H1 (cell line): ENCODE data around the gene GSKIP. TPM values are rescaled to one million over a fixed set of nuclear protein-coding genes. Genes with fewer than 3 reads are reported as not detected.

Experiments
- CTCF ChIA-PET: fragments of 300-600 bp; sonication (Branson Sonifier 250); formaldehyde crosslinking; loops from one replicate; lab custom pipeline; 2021; ENCODE audit not compliant: partially characterized antibody; lab: Charles Lee
- POLR2A ChIA-PET: fragments of 300-600 bp; sonication (Branson Sonifier 250); formaldehyde crosslinking; loops from one replicate; lab custom pipeline; 2021; ENCODE audit warnings: inconsistent platforms; ENCODE audit not compliant: partially characterized antibody; lab: Charles Lee
- DNase-seq, 2 experiments: peaks; one replicate each; pipeline versions ENCODE4 v3.0.0 to v3.0.0-alpha.2; 2010 to 2022; ENCODE audit warnings: low spot score in 2 of 2, low read depth in 1 of 2, mixed read lengths in 1 of 2
- FAIRE-seq: peaks from 2 replicates; lab custom pipeline; 2011; peaks lifted over from hg19 to GRCh38; lab: Jason Lieb, UNC
- H2AFZ ChIP-seq: 2 replicates; pipeline ENCODE4 v1.8.1; 2012; ENCODE audit warnings: low read length, inconsistent platforms
- H2AK5ac ChIP-seq: 2 replicates; pipeline ENCODE4 v1.6.1; 2013; ENCODE audit warnings: low read depth, low read length
- H2BK120ac ChIP-seq: replicated peaks from 2 replicates; pipeline ENCODE3; 2013; ENCODE audit warnings: low read depth, low read length, inconsistent platforms
- H2BK12ac ChIP-seq: 2 replicates; pipeline ENCODE4 v1.6.1; 2013; ENCODE audit warnings: low read depth, low read length
- H2BK15ac ChIP-seq: 2 replicates; pipeline ENCODE4 v1.6.1; 2013; ENCODE audit warnings: low read length
- H2BK20ac ChIP-seq: 2 replicates; pipeline ENCODE4 v1.6.1; 2013; ENCODE audit warnings: low read length
- H2BK5ac ChIP-seq: 2 replicates; pipeline ENCODE4 v1.6.1; 2013; ENCODE audit warnings: low read depth, low read length
- H3K14ac ChIP-seq: 2 replicates; pipeline ENCODE4 v1.6.1; 2013; ENCODE audit warnings: inconsistent platforms; ENCODE audit not compliant: insufficient read length
- H3K18ac ChIP-seq: 2 replicates; pipeline ENCODE4 v1.6.1; 2013; ENCODE audit warnings: low read length; ENCODE audit errors: extremely low read depth
- H3K23ac ChIP-seq: 2 replicates; pipeline ENCODE4 v1.6.1; 2013; ENCODE audit warnings: inconsistent platforms; ENCODE audit not compliant: insufficient read length
- H3K23me2 ChIP-seq: 2 replicates; pipeline ENCODE4 v1.6.1; 2013; ENCODE audit warnings: low read depth, low read length
- H3K27ac ChIP-seq: 2 replicates; pipeline ENCODE4 v1.6.1; 2011; ENCODE audit warnings: low read depth, low read length, inconsistent platforms
- H3K27me3 ChIP-seq, 4 experiments: replicated peaks in 1 of 4; 1 replicate in 1 of 4; 2 replicates in 3 of 4; pipeline versions ENCODE4 v1.6.1 to v1.8.1; 2011 to 2013; ENCODE audit warnings: low read length in 3 of 4, mild to moderate bottlenecking in 3 of 4, inconsistent platforms in 2 of 4, mixed read lengths in 2 of 4, moderate library complexity in 1 of 4; ENCODE audit not compliant: control insufficient read depth in 3 of 4, insufficient read depth in 3 of 4; ENCODE audit errors: extremely low read depth in 1 of 4
- H3K36me3 ChIP-seq, 4 experiments: 2 replicates each; pipeline versions ENCODE4 v1.6.1 to v1.8.1; 2011 to 2013; ENCODE audit warnings: mild to moderate bottlenecking in 4 of 4, low read length in 3 of 4, moderate library complexity in 2 of 4, control low read depth in 1 of 4, inconsistent platforms in 1 of 4; ENCODE audit not compliant: insufficient read depth in 4 of 4, control insufficient read depth in 2 of 4
- H3K4ac ChIP-seq: replicated peaks from 2 replicates; pipeline ENCODE3; 2013; ENCODE audit warnings: low read length, low read depth, mixed read lengths, inconsistent platforms; ENCODE audit not compliant: insufficient read length
- H3K4me1 ChIP-seq, 4 experiments: replicated peaks in 1 of 4; 1 replicate in 1 of 4; 2 replicates in 3 of 4; pipeline versions ENCODE4 v1.6.1 to v1.8.1; 2011 to 2013; ENCODE audit warnings: low read length in 3 of 4, inconsistent platforms in 2 of 4, mixed read lengths in 1 of 4; ENCODE audit not compliant: insufficient read depth in 4 of 4, control insufficient read depth in 3 of 4
- H3K4me2 ChIP-seq, 2 experiments: 2 replicates each; pipeline versions ENCODE4 v1.6.1 to v1.8.1; 2011 to 2013; ENCODE audit warnings: low read depth in 2 of 2, low read length in 2 of 2, control low read depth in 1 of 2, inconsistent platforms in 1 of 2, mild to moderate bottlenecking in 1 of 2; ENCODE audit not compliant: insufficient read depth in 1 of 2
- H3K4me3 ChIP-seq, 4 experiments: fragments of 200-600, 300-600 bp in 1 of 4; sonication (generic), shearing (Covaris generic), sonication (Bioruptor Twin) in 1 of 4; 2 replicates each; pipeline versions ENCODE4 v1.5.1 to v1.8.1; 2011 to 2016; ENCODE audit warnings: low read length in 4 of 4, low read depth in 3 of 4, control low read depth in 2 of 4, inconsistent platforms in 2 of 4, mild to moderate bottlenecking in 2 of 4, mixed read lengths in 1 of 4, moderate library complexity in 1 of 4; ENCODE audit not compliant: insufficient read depth in 2 of 4; ENCODE audit errors: extremely low read depth in 1 of 4
- H3K56ac ChIP-seq: replicated peaks from 2 replicates; pipeline ENCODE3; 2013; ENCODE audit warnings: low read depth, mild to moderate bottlenecking, mixed read lengths, low read length, inconsistent platforms; ENCODE audit not compliant: insufficient read length
- H3K79me1 ChIP-seq: 2 replicates; pipeline ENCODE4 v1.6.1; 2013; ENCODE audit warnings: low read depth, low read length, control low read depth
- H3K79me2 ChIP-seq, 2 experiments: 2 replicates each; pipeline versions ENCODE4 v1.6.1 to v1.8.1; 2012 to 2013; ENCODE audit warnings: low read length in 2 of 2, mild to moderate bottlenecking in 2 of 2, inconsistent platforms in 1 of 2; ENCODE audit not compliant: insufficient read depth in 2 of 2, control insufficient read depth in 1 of 2
- H3K9ac ChIP-seq, 4 experiments: replicated peaks in 1 of 4; 1 replicate in 1 of 4; 2 replicates in 3 of 4; pipeline versions ENCODE4 v1.6.1 to v1.8.1; 2011 to 2013; ENCODE audit warnings: low read depth in 3 of 4, low read length in 3 of 4, control low read depth in 2 of 4, mild to moderate bottlenecking in 2 of 4, moderate library complexity in 2 of 4, inconsistent platforms in 1 of 4; ENCODE audit errors: extremely low read depth in 1 of 4
- H3K9me3 ChIP-seq, 2 experiments: 2 replicates each; pipeline versions ENCODE4 v1.6.1 to v1.8.1; 2012 to 2013; ENCODE audit warnings: mild to moderate bottlenecking in 2 of 2, moderate library complexity in 2 of 2, control low read depth in 1 of 2, inconsistent platforms in 1 of 2, low read depth in 1 of 2, low read length in 1 of 2, mixed read lengths in 1 of 2; ENCODE audit not compliant: insufficient read depth in 2 of 2
- H4K20me1 ChIP-seq, 2 experiments: replicated peaks in 1 of 2; 2 replicates each; pipeline versions ENCODE3 to v1.8.1; 2011 to 2013; ENCODE audit warnings: inconsistent platforms in 2 of 2, low read length in 2 of 2, mild to moderate bottlenecking in 1 of 2; ENCODE audit not compliant: insufficient read depth in 2 of 2, control insufficient read depth in 1 of 2
- H4K5ac ChIP-seq: 2 replicates; pipeline ENCODE4 v1.6.1; 2013; ENCODE audit warnings: low read length, low read depth, mixed read lengths, inconsistent platforms; ENCODE audit not compliant: insufficient read length
- H4K8ac ChIP-seq: 2 replicates; pipeline ENCODE4 v1.8.0; 2013; ENCODE audit warnings: mild to moderate bottlenecking, moderate library complexity, low read length, inconsistent platforms; ENCODE audit not compliant: insufficient read depth; ENCODE audit errors: extremely low read depth
- H4K91ac ChIP-seq: replicated peaks from 2 replicates; pipeline ENCODE3; 2013; ENCODE audit warnings: low read length, mixed read lengths, inconsistent platforms; ENCODE audit not compliant: insufficient read length
- SIRT6 ChIP-seq: IDR thresholded peaks from one replicate; pipeline ENCODE4 v1.7.1; 2012; ENCODE audit warnings: low read length, inconsistent platforms
- WGBS, 2 experiments: shearing (Covaris generic) in 1 of 2; methylation state at CpG; one replicate each; pipeline versions ENCODE4 v1.1.6 to v1.1.7; 2013 to 2015; ENCODE audit warnings: low lambda C conversion rate in 2 of 2, mixed read lengths in 2 of 2, inconsistent platforms in 1 of 2, low coverage in 1 of 2, missing lambda C conversion rate in 1 of 2; ENCODE audit not compliant: insufficient replicate concordance in 2 of 2, insufficient coverage in 1 of 2, insufficient read length in 1 of 2; ENCODE audit errors: extremely low coverage in 1 of 2, missing lambda C conversion rate in 1 of 2; 5-methylcytosine and 5-hydroxymethylcytosine counted together
- polyA plus RNA-seq, 7 experiments: library from polyadenylated mRNA; depleted of rRNA in 3 of 7; stranded (reverse) in 5 of 7; unstranded in 2 of 7; fragments of >200 nt in 5 of 7; fragments of 200-250 nt in 2 of 7; gene quantifications; 1 replicate in 5 of 7; 2 replicates in 1 of 7; 4 replicates in 1 of 7; pipeline versions ENCODE4 v1.2.1 to v1.2.3, GENCODE V29; 2011 to 2013; ENCODE audit warnings: missing spikeins in 2 of 7, mixed read lengths in 2 of 7
- total RNA-seq: library from RNA; stranded (reverse); fragmentation: NEBNext Ultra II Directional; extraction: Animal tissue kit (Norgen Biotek cat#: 25700); gene quantifications from 2 replicates; pipeline ENCODE4 v1.2.1, GENCODE V29; 2021
- TF ChIP-seq, protein P1 (sequence below): IDR thresholded peaks from 2 replicates; pipeline ENCODE4 v1.6.1; 2012; ENCODE audit warnings: low read length, inconsistent platforms

Gene GSKIP
- total and polyA plus RNA-seq, 2 of the 8 experiments (the other 6 are each of a cell fraction or from before 2014, with no cell fraction given): 20.3 to 37.1 TPM

- Histone ChIP-seq H3K4ac (no peak overlapping the region), H2BK15ac (no peak overlapping the region), H3K79me2 (peaks cover 2 to 86% of the 10 kb centered on the region in 2 experiments), H3K9me3 (peaks cover 0 to 8% of the 10 kb centered on the region in 2 experiments; a peak in 2 of 4 replicates), H3K9ac (no peak overlapping the region), H3K23ac (no peak overlapping the region), H2AK5ac (no peak overlapping the region), H2BK5ac (no peak overlapping the region), H3K79me1 (peaks cover 10% of the 10 kb centered on the region), H4K5ac (no peak overlapping the region), H3K4me3 (no peak overlapping the region), H3K27ac (no peak overlapping the region), H4K20me1 (peaks cover 0 to 12% of the 10 kb centered on the region in 2 experiments), H2BK12ac (no peak overlapping the region), H2BK120ac (no peak overlapping the region), H3K23me2 (peaks cover 7% of the 10 kb centered on the region), H3K4me2 (no peak overlapping the region), H3K27me3 (no peaks in the 10 kb centered on the region), H3K36me3 (peaks cover 0 to 3% (median 2%) of the 10 kb centered on the region in 4 experiments; a peak in 2 of 8 replicates), H3K4me1 (peaks cover 0 to 2% (median 1%) of the 10 kb centered on the region in 4 experiments; a peak in 2 of 7 replicates), H3K56ac (no peak overlapping the region), H3K18ac (no peak overlapping the region), H2AFZ (no peak overlapping the region), H4K91ac (no peak overlapping the region), H4K8ac (no peak overlapping the region), H2BK20ac (no peak overlapping the region), H3K14ac (no peak overlapping the region)
- TF ChIP-seq SIRT6: no peak
- TF ChIP-seq, protein P1, sequence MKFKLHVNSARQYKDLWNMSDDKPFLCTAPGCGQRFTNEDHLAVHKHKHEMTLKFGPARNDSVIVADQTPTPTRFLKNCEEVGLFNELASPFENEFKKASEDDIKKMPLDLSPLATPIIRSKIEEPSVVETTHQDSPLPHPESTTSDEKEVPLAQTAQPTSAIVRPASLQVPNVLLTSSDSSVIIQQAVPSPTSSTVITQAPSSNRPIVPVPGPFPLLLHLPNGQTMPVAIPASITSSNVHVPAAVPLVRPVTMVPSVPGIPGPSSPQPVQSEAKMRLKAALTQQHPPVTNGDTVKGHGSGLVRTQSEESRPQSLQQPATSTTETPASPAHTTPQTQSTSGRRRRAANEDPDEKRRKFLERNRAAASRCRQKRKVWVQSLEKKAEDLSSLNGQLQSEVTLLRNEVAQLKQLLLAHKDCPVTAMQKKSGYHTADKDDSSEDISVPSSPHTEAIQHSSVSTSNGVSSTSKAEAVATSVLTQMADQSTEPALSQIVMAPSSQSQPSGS: no peak
- ChIA-PET CTCF (interaction anchor here (1.2 kb wide), 1 partner anchor 140 kb away, joined by 3 read pairs; no protein-coding TSS in a partner anchor), POLR2A (interaction anchor here (1.1 to 1.2 kb wide), 2 partner anchors 10 to 133 kb away, joined by 3 to 4 read pairs; no protein-coding TSS in a partner anchor)
- FAIRE-seq: no peak
- 93% methylated on average over 1 of the region's 1 CpG; no CpG with 5 or more reads in 1 of the 2 experiments for WGBS, 2 experiments
- no peak for DNase-seq
Measured at GRCh38 chr14:96368534-96368933, 5.2 kb downstream of the GSKIP start.
